Measurements from ENCODE around the gene ST7L. TPM values are rescaled to one million over a fixed set of nuclear protein-coding genes. Genes with fewer than 3 reads are reported as not detected.

ST7L gene
- total RNA-seq, 2 experiments from 2014 or later, result 25.5 to 29.8 TPM

GRCh38 chr1:112589766-112590165 is 29.2 kb downstream of the ST7L start:
- peaks cover 7% of the 10 kb centered on the region for H3K9me3 Mint-ChIP-seq
- Histone ChIP-seq H3K27me3 (ENCODE audit: control insufficient read depth in 1 of 2, insufficient read depth in 2 of 2, low read length in 2 of 2) (no peaks in the 10 kb centered on the region), H3K36me3 (ENCODE audit: insufficient read depth, low read length) (peaks cover 11% of the 10 kb centered on the region), H3K4me3 (ENCODE audit: low read length) (no peak overlapping the region), H3K4me1 (ENCODE audit: insufficient read depth, low read length) (no peaks in the 10 kb centered on the region), H3K9me3 (ENCODE audit: control insufficient read depth in 1 of 2, insufficient read depth in 1 of 2, low read length in 2 of 2) (peaks cover 0 to 15% of the 10 kb centered on the region in 2 experiments), H3K27ac (ENCODE audit: low read depth in 1 of 2, low read length in 2 of 2) (no peak overlapping the region)
- no peaks in the 10 kb centered on the region for H3K27me3 Mint-ChIP-seq
- POLR2A ChIA-PET, result no interaction called here
- TF ChIP-seq CTCF (IDR thresholded peaks at IDR 0.05), result no peak
- DNase-seq (no peak), ATAC-seq (ENCODE audit: poor library complexity) (no peak)
- CTCF ChIA-PET, result no interaction called here
- no peak overlapping the region for H3K4me3 Mint-ChIP-seq
- no peaks in the 10 kb centered on the region for H3K4me1 Mint-ChIP-seq (ENCODE audit: low read depth)
- H3K36me3 Mint-ChIP-seq (ENCODE audit: low read depth), result peaks cover 54% of the 10 kb centered on the region
- H3K27ac Mint-ChIP-seq, result no peak overlapping the region
- intact Hi-C loops (cut with DNase I, micrococcal nuclease), result no loop called here

GRCh38 chr1:112583366-112583765 is 35.6 kb downstream of the ST7L start:
- H3K4me1 ChIP-seq (ENCODE audit: insufficient read depth, low read length), result no peaks in the 10 kb centered on the region
- peaks cover 8% of the 10 kb centered on the region for H3K36me3 ChIP-seq (ENCODE audit: insufficient read depth, low read length)
- Mint-ChIP-seq H3K9me3 (no peaks in the 10 kb centered on the region), H3K4me3 (no peak overlapping the region), H3K4me1 (ENCODE audit: low read depth) (no peaks in the 10 kb centered on the region), H3K36me3 (ENCODE audit: low read depth) (peaks cover 24% of the 10 kb centered on the region), H3K27ac (no peak overlapping the region), H3K27me3 (no peaks in the 10 kb centered on the region)
- ATAC-seq (ENCODE audit: poor library complexity), result no peak
- H3K27me3 ChIP-seq (ENCODE audit: control insufficient read depth in 1 of 2, insufficient read depth in 2 of 2, low read length in 2 of 2), result no peaks in the 10 kb centered on the region
- no peak overlapping the region for H3K4me3 ChIP-seq (ENCODE audit: low read length)
- ChIA-PET POLR2A (no interaction called here), CTCF (no interaction called here)
- no peaks in the 10 kb centered on the region for H3K9me3 ChIP-seq (ENCODE audit: control insufficient read depth in 1 of 2, insufficient read depth in 1 of 2, low read length in 2 of 2)
- no peak for TF ChIP-seq CTCF (IDR thresholded peaks at IDR 0.05)
- H3K27ac ChIP-seq (ENCODE audit: low read depth in 1 of 2, low read length in 2 of 2), result no peak overlapping the region
- no peak for DNase-seq
- intact Hi-C loops (cut with DNase I, micrococcal nuclease), result no loop called here

GRCh38 chr1:112581586-112582192 is 37.3 kb downstream of the ST7L start:
- no peak for TF ChIP-seq CTCF (IDR thresholded peaks at IDR 0.05)
- no peak for DNase-seq
- Mint-ChIP-seq H3K27ac (no peak overlapping the region), H3K4me3 (no peak overlapping the region), H3K27me3 (no peaks in the 10 kb centered on the region), H3K36me3 (ENCODE audit: low read depth) (peaks cover 34% of the 10 kb centered on the region), H3K4me1 (ENCODE audit: low read depth) (no peaks in the 10 kb centered on the region), H3K9me3 (no peaks in the 10 kb centered on the region)
- ChIA-PET CTCF (interaction anchor here (1.1 kb wide), 1 partner anchor 32 kb away, joined by 3 read pairs; no protein-coding TSS in a partner anchor), POLR2A (no interaction called here)
- no peaks in the 10 kb centered on the region for H3K27me3 ChIP-seq (ENCODE audit: control insufficient read depth in 1 of 2, insufficient read depth in 2 of 2, low read length in 2 of 2)
- no peak overlapping the region for H3K4me3 ChIP-seq (ENCODE audit: low read length)
- no peak overlapping the region for H3K27ac ChIP-seq (ENCODE audit: low read depth in 1 of 2, low read length in 2 of 2)
- no peaks in the 10 kb centered on the region for H3K4me1 ChIP-seq (ENCODE audit: insufficient read depth, low read length)
- peaks cover 8% of the 10 kb centered on the region for H3K36me3 ChIP-seq (ENCODE audit: insufficient read depth, low read length)
- no peaks in the 10 kb centered on the region for H3K9me3 ChIP-seq (ENCODE audit: control insufficient read depth in 1 of 2, insufficient read depth in 1 of 2, low read length in 2 of 2)
- intact Hi-C loops (cut with DNase I, micrococcal nuclease), result no loop called here
- no peak for ATAC-seq (ENCODE audit: poor library complexity)

Measured in CD4-positive, alpha-beta T cell (primary cell).